Esophagus squamous epithelium (tissue), 4 donors: Measurements from ENCODE around the gene KDM5D.

Experiments
- POLR2A ChIP-seq, 4 donors: fragments of 450-650 bp; IDR thresholded peaks; one replicate each; pipeline ENCODE4 v1.6.1; 2017; ENCODE audit warnings: antibody characterized with exemption in 4 of 4, mild to moderate bottlenecking in 4 of 4, moderate library complexity in 3 of 4
- TF ChIP-seq, protein P1 (sequence below), 6 experiments: fragments of 450-650 bp in 4 of 6; fragments of 200-600 bp in 2 of 6; sonication (generic) in 2 of 6; IDR thresholded peaks; one replicate each; pipeline ENCODE4 v1.5.1; 2016 to 2019; ENCODE audit warnings: antibody characterized with exemption in 6 of 6, mild to moderate bottlenecking in 4 of 6, moderate library complexity in 4 of 6

- TF ChIP-seq, protein P1, sequence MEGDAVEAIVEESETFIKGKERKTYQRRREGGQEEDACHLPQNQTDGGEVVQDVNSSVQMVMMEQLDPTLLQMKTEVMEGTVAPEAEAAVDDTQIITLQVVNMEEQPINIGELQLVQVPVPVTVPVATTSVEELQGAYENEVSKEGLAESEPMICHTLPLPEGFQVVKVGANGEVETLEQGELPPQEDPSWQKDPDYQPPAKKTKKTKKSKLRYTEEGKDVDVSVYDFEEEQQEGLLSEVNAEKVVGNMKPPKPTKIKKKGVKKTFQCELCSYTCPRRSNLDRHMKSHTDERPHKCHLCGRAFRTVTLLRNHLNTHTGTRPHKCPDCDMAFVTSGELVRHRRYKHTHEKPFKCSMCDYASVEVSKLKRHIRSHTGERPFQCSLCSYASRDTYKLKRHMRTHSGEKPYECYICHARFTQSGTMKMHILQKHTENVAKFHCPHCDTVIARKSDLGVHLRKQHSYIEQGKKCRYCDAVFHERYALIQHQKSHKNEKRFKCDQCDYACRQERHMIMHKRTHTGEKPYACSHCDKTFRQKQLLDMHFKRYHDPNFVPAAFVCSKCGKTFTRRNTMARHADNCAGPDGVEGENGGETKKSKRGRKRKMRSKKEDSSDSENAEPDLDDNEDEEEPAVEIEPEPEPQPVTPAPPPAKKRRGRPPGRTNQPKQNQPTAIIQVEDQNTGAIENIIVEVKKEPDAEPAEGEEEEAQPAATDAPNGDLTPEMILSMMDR (IDR thresholded peaks at IDR 0.05): no peak
- no peak for TF ChIP-seq POLR2A (IDR thresholded peaks at IDR 0.05)
These were observed 26.6 kb downstream of the KDM5D start for GRCh38 chrY:19717950-19718349.
